ENCODE results near the gene INF2.
"Not testable (repeated sequence)": the region's sequence is repeated elsewhere in the genome, so short reads cannot be mapped to it uniquely, and the experiment has no call there.

INF2 gene

DNA sequence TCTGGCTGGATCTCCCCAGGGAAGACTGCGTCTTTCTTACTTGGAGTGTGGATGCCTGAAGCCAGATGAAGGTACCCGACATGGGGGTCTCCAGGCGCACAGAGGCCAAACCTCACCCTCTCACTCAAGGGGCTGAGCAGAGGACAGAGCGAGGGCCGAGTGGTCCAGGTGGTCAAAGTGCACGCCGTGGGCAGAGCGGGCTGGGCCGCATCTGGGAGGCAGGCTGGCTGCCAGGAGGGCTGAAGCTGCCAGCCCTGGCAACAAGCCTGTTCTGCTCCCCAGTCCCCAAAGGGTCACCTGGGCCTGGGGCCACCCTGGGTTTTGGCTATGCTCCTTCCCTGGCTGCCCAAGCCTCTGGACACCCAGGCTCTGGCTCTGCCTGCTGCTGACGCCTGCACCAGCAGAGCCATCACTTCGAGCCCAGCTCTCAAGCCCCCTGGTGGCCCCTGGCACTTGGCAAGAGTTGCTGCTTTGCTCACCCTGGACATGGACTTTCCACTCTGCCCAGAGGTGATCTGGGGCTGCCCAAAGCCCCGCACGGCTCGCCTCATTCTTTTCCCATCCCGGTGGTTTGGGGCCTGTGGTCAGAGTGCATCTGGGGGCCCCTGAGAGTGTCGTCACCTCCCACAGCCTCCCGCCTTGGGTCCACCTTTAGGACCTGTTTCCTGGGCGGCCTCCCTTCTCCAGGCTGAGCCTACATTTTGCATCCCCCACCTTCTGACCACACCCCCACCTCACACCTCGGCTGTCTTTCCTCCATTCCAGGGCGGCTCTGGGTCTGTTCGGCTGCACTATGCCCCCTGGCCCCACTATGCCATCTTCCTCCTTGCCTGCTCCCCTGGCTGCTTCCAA lies 37.4 kb downstream of the INF2 start:
- TF ChIP-seq, protein P1, sequence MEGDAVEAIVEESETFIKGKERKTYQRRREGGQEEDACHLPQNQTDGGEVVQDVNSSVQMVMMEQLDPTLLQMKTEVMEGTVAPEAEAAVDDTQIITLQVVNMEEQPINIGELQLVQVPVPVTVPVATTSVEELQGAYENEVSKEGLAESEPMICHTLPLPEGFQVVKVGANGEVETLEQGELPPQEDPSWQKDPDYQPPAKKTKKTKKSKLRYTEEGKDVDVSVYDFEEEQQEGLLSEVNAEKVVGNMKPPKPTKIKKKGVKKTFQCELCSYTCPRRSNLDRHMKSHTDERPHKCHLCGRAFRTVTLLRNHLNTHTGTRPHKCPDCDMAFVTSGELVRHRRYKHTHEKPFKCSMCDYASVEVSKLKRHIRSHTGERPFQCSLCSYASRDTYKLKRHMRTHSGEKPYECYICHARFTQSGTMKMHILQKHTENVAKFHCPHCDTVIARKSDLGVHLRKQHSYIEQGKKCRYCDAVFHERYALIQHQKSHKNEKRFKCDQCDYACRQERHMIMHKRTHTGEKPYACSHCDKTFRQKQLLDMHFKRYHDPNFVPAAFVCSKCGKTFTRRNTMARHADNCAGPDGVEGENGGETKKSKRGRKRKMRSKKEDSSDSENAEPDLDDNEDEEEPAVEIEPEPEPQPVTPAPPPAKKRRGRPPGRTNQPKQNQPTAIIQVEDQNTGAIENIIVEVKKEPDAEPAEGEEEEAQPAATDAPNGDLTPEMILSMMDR (conservative IDR thresholded peaks at IDR 0.05; ENCODE audit: control insufficient read depth, insufficient read depth, low read depth, low read length), result no peak
- DNase-seq (ENCODE audit: low read depth), result no peak
- no peak overlapping the region for H3K4me3 ChIP-seq (ENCODE audit: control insufficient read depth, low read depth, low read length)

DNA sequence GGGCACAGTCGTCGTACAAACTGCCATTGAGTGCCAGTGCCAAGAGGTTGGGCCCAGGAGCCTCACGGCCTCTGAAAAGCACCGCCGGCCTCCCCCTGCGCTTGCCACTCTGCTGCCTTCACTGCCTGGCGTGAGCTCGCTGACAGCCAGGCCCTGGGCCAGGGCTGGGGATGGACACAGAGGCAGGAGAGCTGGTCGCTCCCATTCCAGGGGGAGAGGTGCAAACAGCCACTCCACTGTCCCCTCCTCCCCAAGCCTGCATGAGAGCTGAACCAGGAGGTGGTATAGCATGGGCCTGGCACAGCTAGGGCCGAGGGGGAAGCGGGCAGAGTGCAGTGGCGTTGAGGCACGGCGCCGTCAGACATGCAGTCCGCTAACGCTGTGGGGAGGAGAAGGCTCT lies 39.2 kb downstream of the INF2 start:
- no peak for DNase-seq (ENCODE audit: low read depth)
- TF ChIP-seq, protein P1 (conservative IDR thresholded peaks at IDR 0.05; ENCODE audit: control insufficient read depth, insufficient read depth, low read depth, low read length), result no peak
- no peak overlapping the region for H3K4me3 ChIP-seq (ENCODE audit: control insufficient read depth, low read depth, low read length)

- not testable (repeated sequence) for DNase-seq (ENCODE audit: low read depth)
Measured at GRCh38 chr14:104729176-104729834, 39.9 kb downstream of the INF2 start.

DNA sequence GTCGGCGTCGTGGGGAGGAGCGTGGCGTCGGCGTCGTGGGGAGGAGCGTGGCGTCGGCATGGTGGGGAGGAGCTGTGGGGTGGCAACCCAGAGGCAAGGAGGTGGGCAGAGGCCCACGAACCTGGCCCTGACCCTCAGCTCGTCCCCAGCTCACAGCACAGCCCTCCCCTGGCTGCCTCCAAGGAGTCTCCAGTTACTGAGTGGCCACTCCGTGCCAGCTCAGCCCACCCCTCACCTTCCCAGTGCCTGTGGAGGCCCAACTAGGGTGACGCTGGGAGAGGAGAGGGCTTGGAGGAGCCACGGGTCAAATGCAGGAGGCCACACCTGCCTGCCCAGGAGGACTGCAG lies 40.4 kb downstream of the INF2 start:
- no peak overlapping the region for H3K4me3 ChIP-seq (ENCODE audit: control insufficient read depth, low read depth, low read length)
- TF ChIP-seq, protein P1 (conservative IDR thresholded peaks at IDR 0.05; ENCODE audit: control insufficient read depth, insufficient read depth, low read depth, low read length), result no peak
- DNase-seq (ENCODE audit: low read depth), result no peak

More at GRCh38 chr14:104729176-104729834, 39.9 kb downstream of the INF2 start:
- H3K4me3 ChIP-seq (ENCODE audit: control insufficient read depth, low read depth, low read length), result not testable (repeated sequence)

GRCh38 chr14:104730487-104730886 lies 41.1 kb downstream of the INF2 start:
- no peak for DNase-seq (ENCODE audit: low read depth)

GRCh38 chr14:104731320-104732294 lies 42.2 kb downstream of the INF2 start:
- no peak for DNase-seq (ENCODE audit: low read depth)
- H3K4me3 ChIP-seq (ENCODE audit: control insufficient read depth, low read depth, low read length), result no peak overlapping the region

More at GRCh38 chr14:104730487-104730886, 41.1 kb downstream of the INF2 start:
- H3K4me3 ChIP-seq (ENCODE audit: control insufficient read depth, low read depth, low read length), result no peak overlapping the region
- TF ChIP-seq, protein P1 (conservative IDR thresholded peaks at IDR 0.05; ENCODE audit: control insufficient read depth, insufficient read depth, low read depth, low read length), result no peak

More at GRCh38 chr14:104731320-104732294, 42.2 kb downstream of the INF2 start:
- TF ChIP-seq, protein P1 (conservative IDR thresholded peaks at IDR 0.05; ENCODE audit: control insufficient read depth, insufficient read depth, low read depth, low read length), result peak; percentile 30

All from fibroblast of mammary gland (primary cell).